ENCODE results near the gene SLC1A1.

GRCh38 chr9:4508907-4509589 is 18.8 kb downstream of the SLC1A1 start:
- no peak for TF ChIP-seq CTCF (IDR thresholded peaks at IDR 0.05)
- no peak for TF ChIP-seq POLR2A (IDR thresholded peaks at IDR 0.05)
